Smooth muscle cell (in vitro differentiated cells): Measurements from ENCODE around the gene APOA5. TPM values are rescaled to one million over a fixed set of nuclear protein-coding genes. Genes with fewer than 3 reads are reported as not detected.

Experiments used
- DNase-seq: peaks from one replicate; lab custom pipeline; 2025; ENCODE audit not compliant: unreplicated experiment; lab: John Stamatoyannopoulos, UW
- H2AFZ ChIP-seq: fragments of 200-600 bp; sonication (generic); 2 replicates; pipeline ENCODE4 v1.6.0; 2016; ENCODE audit warnings: antibody characterized with exemption, low read depth, mild to moderate bottlenecking
- H3F3A ChIP-seq: fragments of 200-600 bp; sonication (generic); 2 replicates; pipeline ENCODE4 v1.6.0; 2017; ENCODE audit warnings: antibody characterized with exemption, low read depth
- H3K27ac ChIP-seq: fragments of 200-600 bp; sonication (generic); 2 replicates; pipeline ENCODE4 v1.5.1; 2016; ENCODE audit warnings: low read depth, mild to moderate bottlenecking
- H3K27me3 ChIP-seq: fragments of 200-600 bp; sonication (generic); 2 replicates; pipeline ENCODE4 v1.6.1; 2016; ENCODE audit warnings: low read depth, mild to moderate bottlenecking
- H3K36me3 ChIP-seq: fragments of 200-600 bp; sonication (generic); 2 replicates; pipeline ENCODE4 v1.5.1; 2016; ENCODE audit warnings: low read depth
- H3K4me1 ChIP-seq: fragments of 200-600 bp; sonication (generic); 2 replicates; pipeline ENCODE4 v1.5.1; 2016; ENCODE audit warnings: low read depth
- H3K4me2 ChIP-seq: fragments of 200-600 bp; sonication (generic); 2 replicates; pipeline ENCODE4 v1.6.0; 2016; ENCODE audit warnings: mild to moderate bottlenecking
- H3K4me3 ChIP-seq: fragments of 200-600 bp; sonication (generic); 2 replicates; pipeline ENCODE4 v1.5.1; 2016; ENCODE audit warnings: mild to moderate bottlenecking
- H3K79me2 ChIP-seq: fragments of 200-600 bp; sonication (generic); 2 replicates; pipeline ENCODE4 v1.6.0; 2016; ENCODE audit warnings: low read depth, mild to moderate bottlenecking
- H3K9ac ChIP-seq: fragments of 200-600 bp; sonication (generic); 2 replicates; pipeline ENCODE4 v1.6.0; 2016; ENCODE audit warnings: low read depth
- H3K9me3 ChIP-seq: fragments of 200-600 bp; sonication (generic); replicated peaks from 2 replicates; pipeline ENCODE4 v1.5.1; 2016; ENCODE audit warnings: low read depth
- H4K20me1 ChIP-seq: fragments of 200-600 bp; sonication (generic); 2 replicates; pipeline ENCODE4 v1.6.0; 2016; ENCODE audit warnings: low read depth
- WGBS: methylation state at CpG from one replicate; pipeline ENCODE4 v1.1.7; 2016; ENCODE audit warnings: low lambda C conversion rate; 5-methylcytosine and 5-hydroxymethylcytosine counted together
- polyA plus RNA-seq: library from polyadenylated mRNA; unstranded; fragments of >200 nt; fragmentation: Nextera tagmentation; extraction: Ambion mirVana; gene quantifications from 2 replicates; pipeline ENCODE4 v1.2.1, GENCODE V29; 2016
- total RNA-seq: library from RNA; depleted of rRNA; stranded (reverse); fragments of >200 nt; gene quantifications from 2 replicates; pipeline ENCODE4 v1.2.3, GENCODE V29; 2014
- TF ChIP-seq, protein P1 (sequence below): fragments of 200-600 bp; sonication (generic); IDR thresholded peaks from 2 replicates; pipeline ENCODE4 v1.5.1; 2017; ENCODE audit warnings: borderline replicate concordance, mild to moderate bottlenecking, antibody characterized with exemption; ENCODE audit not compliant: insufficient read depth, poor library complexity, severe bottlenecking

The APOA5 gene
- total and polyA plus RNA-seq, 2 experiments from 2014 or later = not detected

DNA sequence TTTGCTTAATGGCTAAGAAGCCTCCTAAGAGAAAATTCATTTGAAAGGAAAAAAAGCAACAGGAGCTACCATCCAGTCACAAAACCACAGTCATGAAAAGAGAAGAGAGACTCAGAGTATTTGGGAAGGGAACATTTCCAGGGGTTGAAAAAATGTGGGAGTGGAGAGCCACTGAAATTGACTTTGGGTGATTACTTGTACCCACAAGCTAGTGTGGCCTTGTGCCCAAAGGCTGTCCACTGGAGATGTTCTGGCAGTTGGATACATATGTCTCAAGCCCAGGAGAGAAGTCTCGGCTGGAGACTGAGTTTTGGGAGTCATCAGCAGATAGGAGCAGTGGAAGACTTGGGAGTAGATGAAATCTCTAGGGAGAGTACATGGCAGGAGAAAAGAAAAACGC lies 3.2 kb upstream of the APOA5 start:
- 79% methylated on average over 2 of the region's 2 CpGs for WGBS
- H3K27ac ChIP-seq = no peak overlapping the region
- no peak overlapping the region for H3K4me2 ChIP-seq
- no peak overlapping the region for H3K4me3 ChIP-seq
- H2AFZ ChIP-seq = no peak overlapping the region
- DNase-seq = no peak
- H3K4me1 ChIP-seq = no peaks in the 10 kb centered on the region
- no peaks in the 10 kb centered on the region for H3K27me3 ChIP-seq
- no peaks in the 10 kb centered on the region for H3K79me2 ChIP-seq
- no peak overlapping the region for H3K9ac ChIP-seq
- no peaks in the 10 kb centered on the region for H3K9me3 ChIP-seq
- TF ChIP-seq, protein P1, sequence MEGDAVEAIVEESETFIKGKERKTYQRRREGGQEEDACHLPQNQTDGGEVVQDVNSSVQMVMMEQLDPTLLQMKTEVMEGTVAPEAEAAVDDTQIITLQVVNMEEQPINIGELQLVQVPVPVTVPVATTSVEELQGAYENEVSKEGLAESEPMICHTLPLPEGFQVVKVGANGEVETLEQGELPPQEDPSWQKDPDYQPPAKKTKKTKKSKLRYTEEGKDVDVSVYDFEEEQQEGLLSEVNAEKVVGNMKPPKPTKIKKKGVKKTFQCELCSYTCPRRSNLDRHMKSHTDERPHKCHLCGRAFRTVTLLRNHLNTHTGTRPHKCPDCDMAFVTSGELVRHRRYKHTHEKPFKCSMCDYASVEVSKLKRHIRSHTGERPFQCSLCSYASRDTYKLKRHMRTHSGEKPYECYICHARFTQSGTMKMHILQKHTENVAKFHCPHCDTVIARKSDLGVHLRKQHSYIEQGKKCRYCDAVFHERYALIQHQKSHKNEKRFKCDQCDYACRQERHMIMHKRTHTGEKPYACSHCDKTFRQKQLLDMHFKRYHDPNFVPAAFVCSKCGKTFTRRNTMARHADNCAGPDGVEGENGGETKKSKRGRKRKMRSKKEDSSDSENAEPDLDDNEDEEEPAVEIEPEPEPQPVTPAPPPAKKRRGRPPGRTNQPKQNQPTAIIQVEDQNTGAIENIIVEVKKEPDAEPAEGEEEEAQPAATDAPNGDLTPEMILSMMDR = no peak
- no peaks in the 10 kb centered on the region for H4K20me1 ChIP-seq
- no peaks in the 10 kb centered on the region for H3F3A ChIP-seq
- no peaks in the 10 kb centered on the region for H3K36me3 ChIP-seq

DNA sequence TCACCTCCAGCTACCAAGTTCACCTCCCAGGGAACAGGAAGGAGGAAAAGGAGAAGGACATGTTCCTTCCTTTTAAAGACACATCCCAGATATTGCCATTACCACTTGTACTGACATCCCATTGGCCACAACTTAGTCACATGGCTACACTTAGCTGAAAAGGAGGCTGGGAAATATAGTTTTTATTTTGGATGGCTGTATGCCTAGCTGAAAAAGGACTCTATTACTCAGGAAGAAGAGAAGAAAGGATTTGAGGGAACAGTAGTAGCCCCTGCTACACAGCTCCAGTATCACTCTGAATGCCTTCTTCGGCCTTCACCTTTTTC lies 2.1 kb upstream of the APOA5 start:
- Histone ChIP-seq H3K27ac (no peak overlapping the region), H4K20me1 (no peaks in the 10 kb centered on the region), H3K9me3 (no peaks in the 10 kb centered on the region), H3K4me2 (no peak overlapping the region), H3K4me3 (no peak overlapping the region), H3K79me2 (no peaks in the 10 kb centered on the region), H3K36me3 (no peaks in the 10 kb centered on the region), H3K9ac (no peak overlapping the region), H3F3A (no peaks in the 10 kb centered on the region), H3K4me1 (no peaks in the 10 kb centered on the region), H2AFZ (no peak overlapping the region), H3K27me3 (no peaks in the 10 kb centered on the region)
- DNase-seq = no peak
- TF ChIP-seq, protein P1 = no peak
- 93% methylated on average over 1 of the region's 1 CpG for WGBS

DNA sequence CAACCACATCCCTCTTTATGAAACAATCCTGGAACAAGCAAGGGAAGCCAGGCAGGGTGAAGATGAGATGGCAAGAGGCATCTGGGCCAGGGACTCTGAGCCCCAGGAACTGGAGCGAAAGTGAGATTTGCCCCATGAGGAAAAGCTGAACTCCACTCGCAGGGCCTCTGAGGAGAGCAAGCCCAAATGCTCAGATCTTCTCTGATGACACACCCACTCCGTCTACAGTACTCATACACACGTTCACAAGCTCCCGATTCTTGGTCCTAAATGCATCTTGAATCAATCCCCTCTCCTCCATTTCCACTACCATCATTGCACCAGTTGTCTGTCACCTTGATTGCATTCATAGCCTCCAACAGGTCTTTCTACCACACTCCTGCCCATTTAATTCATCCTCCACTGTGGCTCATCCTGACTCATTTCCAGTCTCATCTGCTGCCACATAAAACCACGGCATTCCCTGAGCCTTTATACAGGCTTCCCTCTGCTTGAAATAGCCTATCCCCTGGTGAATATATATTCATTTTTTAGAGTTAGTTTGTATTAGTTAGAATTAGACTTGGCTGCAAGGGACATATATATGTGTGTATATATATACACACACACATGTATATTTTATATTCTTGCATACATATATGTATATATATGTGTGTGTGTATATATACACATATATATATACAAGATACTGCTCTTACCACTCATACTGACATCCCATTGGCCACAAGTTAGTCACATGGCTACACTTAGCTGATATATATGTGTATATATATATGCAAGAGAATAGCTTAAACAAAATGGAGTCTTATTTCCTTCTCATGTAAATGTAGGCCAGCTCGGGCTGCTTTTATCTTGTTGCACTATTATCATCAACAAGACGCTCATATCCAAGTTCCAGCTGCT lies 1.4 kb upstream of the APOA5 start:
- 82% methylated on average over 8 of the region's 8 CpGs for WGBS
- H3K4me1 ChIP-seq = peaks cover 5% of the 10 kb centered on the region
- H3K9me3 ChIP-seq = no peaks in the 10 kb centered on the region
- no peaks in the 10 kb centered on the region for H3F3A ChIP-seq
- H3K4me3 ChIP-seq = no peak overlapping the region
- no peaks in the 10 kb centered on the region for H4K20me1 ChIP-seq
- DNase-seq = no peak
- H3K4me2 ChIP-seq = no peak overlapping the region
- H2AFZ ChIP-seq = no peak overlapping the region
- H3K27ac ChIP-seq = no peak overlapping the region
- no peaks in the 10 kb centered on the region for H3K79me2 ChIP-seq
- no peaks in the 10 kb centered on the region for H3K27me3 ChIP-seq
- H3K36me3 ChIP-seq = no peaks in the 10 kb centered on the region
- H3K9ac ChIP-seq = no peak overlapping the region
- TF ChIP-seq, protein P1 = no peak
